Stimulated activated CD8-positive, alpha-beta memory T cell treated with anti-CD3 and anti-CD28 coated beads, Interleukin-12 subunit alpha, Interleukin-12 subunit beta, amount 100 ng/mL, for 1 hour (primary cell): ENCODE data around the gene ITK.

Experiments used
- DNase-seq: peaks from one replicate; pipeline ENCODE4 v3.0.0-alpha.2; 2020; ENCODE audit warnings: low read depth

The ITK gene

GRCh38 chr5:157180374-157181264, at the start of gene ITK:
ITK (plus strand) TSS chr5:157180840; CDS start chr5:157180978, 138 bp downstream.
- no peak for DNase-seq

GRCh38 chr5:157130925-157131324, 49.7 kb upstream of the ITK start:
- no peak for DNase-seq

- no peak for DNase-seq
Measured at GRCh38 chr5:157132281-157132612, 48.4 kb upstream of the ITK start.

- DNase-seq, result no peak
Measured at GRCh38 chr5:157137691-157138090, 42.9 kb upstream of the ITK start.

- DNase-seq, result peak; percentile 84
Measured at GRCh38 chr5:157142317-157143126, 38.1 kb upstream of the ITK start, which contains the start of gene MED7. MED7 (minus strand) TSS chr5:157142865; CDS start chr5:157139431, 3,434 bp downstream.

GRCh38 chr5:157143127-157143971, 37.3 kb upstream of the ITK start:
- DNase-seq, result peak; percentile 26

- peak; percentile 73 for DNase-seq
Measured at GRCh38 chr5:157148734-157149615, 31.7 kb upstream of the ITK start.

- DNase-seq, result no peak
Measured at GRCh38 chr5:157150995-157151394, 29.6 kb upstream of the ITK start.

GRCh38 chr5:157155297-157155696, 25.3 kb upstream of the ITK start:
- no peak for DNase-seq

GRCh38 chr5:157157293-157157891, 23.2 kb upstream of the ITK start:
- DNase-seq, result no peak

- DNase-seq, result no peak
Measured at GRCh38 chr5:157159209-157159751, 21.4 kb upstream of the ITK start.

- no peak for DNase-seq
Measured at GRCh38 chr5:157160001-157160400, 20.6 kb upstream of the ITK start.

GRCh38 chr5:157161996-157162395, 18.6 kb upstream of the ITK start:
- DNase-seq, result no peak

GRCh38 chr5:157162919-157163510, 17.6 kb upstream of the ITK start:
- no peak for DNase-seq

GRCh38 chr5:157164521-157164920, 16.1 kb upstream of the ITK start:
- no peak for DNase-seq

GRCh38 chr5:157165261-157165660, 15.4 kb upstream of the ITK start:
- DNase-seq, result no peak

GRCh38 chr5:157165668-157166067, 15.0 kb upstream of the ITK start:
- no peak for DNase-seq

- no peak for DNase-seq
Measured at GRCh38 chr5:157166214-157167213, 14.1 kb upstream of the ITK start, which contains the start of gene GARIN3. GARIN3 (minus strand) TSS chr5:157166264; CDS start chr5:157166168, 96 bp downstream.

GRCh38 chr5:157167214-157167621, 13.4 kb upstream of the ITK start:
- no peak for DNase-seq
